DMS153 (cell line): ENCODE measurements around the gene FAM186B.

ENCODE experiments used
- DNase-seq: peaks from one replicate; lab custom pipeline; 2025; lab: John Stamatoyannopoulos, UW

The FAM186B gene

GRCh38 chr12:49537752-49538509 lies 67.5 kb downstream of the FAM186B start:
- DNase-seq: no peak
